Ovary (tissue), 9 donors: ENCODE data around the gene CEP57. TPM values are rescaled to one million over a fixed set of nuclear protein-coding genes. Genes with fewer than 3 reads are reported as not detected.

Experiments
- DNase-seq, 5 donors: peaks; one replicate each; pipeline ENCODE4 v3.0.0-alpha.2; 2019 to 2020
- H3K27ac ChIP-seq, 2 donors: fragments of 200-600 bp; one replicate each; pipeline versions ENCODE4 v1.5.1 to v1.8.0; 2019 to 2022
- H3K27me3 ChIP-seq: fragments of 200-600 bp; one replicate; pipeline ENCODE4 v1.8.0; 2022
- H3K36me3 ChIP-seq: fragments of 200-600 bp; sonication (generic); one replicate; pipeline ENCODE4 v1.5.1; 2019
- H3K4me1 ChIP-seq: one replicate; pipeline ENCODE4 v1.8.1; 2013; ENCODE audit warnings: mild to moderate bottlenecking, moderate library complexity; ENCODE audit not compliant: insufficient read depth
- H3K4me3 ChIP-seq: fragments of 200-600 bp; sonication (generic); one replicate; pipeline ENCODE4 v1.5.1; 2017
- H3K9me3 ChIP-seq, 2 donors: fragments of 200-600 bp in 1 of 2; sonication (generic) in 1 of 2; one replicate each; pipeline versions ENCODE4 v1.5.1 to v1.8.1; 2013 to 2019; ENCODE audit warnings: mild to moderate bottlenecking in 1 of 2, moderate library complexity in 1 of 2
- EP300 ChIP-seq: sonication (generic); formaldehyde crosslinking; IDR thresholded peaks from one replicate; pipeline ENCODE4 v1.6.1; 2017; ENCODE audit warnings: antibody characterized with exemption
- POLR2A ChIP-seq: fragments of 450-650 bp; IDR thresholded peaks from one replicate; pipeline ENCODE4 v1.6.1; 2017; ENCODE audit warnings: antibody characterized with exemption, mild to moderate bottlenecking, moderate library complexity
- WGBS, 3 donors: extraction: QIAGEN DNeasy Blood & Tissue Kit in 1 of 3; methylation state at CpG; one replicate each; pipeline versions ENCODE4 v1.1.5 to v1.1.7; 2013 to 2017; 5-methylcytosine and 5-hydroxymethylcytosine counted together
- intact Hi-C, 4 donors: fragments of 100-400 bp; cut with DNase I; formaldehyde crosslinking; loops; one replicate each; pipeline versions ENCODE4 v1.11.0 to v1.15.1; 2022 to 2023
- polyA plus RNA-seq, 2 donors: library from polyadenylated mRNA; stranded (reverse); fragments of 200-250 nt in 1 of 2; fragments of 350-450 nt in 1 of 2; fragmentation: Illumina TruSeq in 1 of 2; extraction: RNeasy Lipid Tissue Mini Kit (QIAGEN cat#74804) in 1 of 2; gene quantifications; one replicate each; pipeline ENCODE4 v1.2.3, GENCODE V29; 2013 to 2014
- total RNA-seq, 7 donors: library from RNA; depleted of rRNA in 2 of 7; stranded (reverse); fragments of >200 nt in 2 of 7; fragmentation: NEBNext Ultra II Directional in 3 of 7; extraction: Animal tissue kit (Norgen Biotek cat#: 25700) in 3 of 7; gene quantifications; one replicate each; pipeline versions ENCODE4 v1.1.0 to v1.2.4, GENCODE V29; 2016 to 2023
- TF ChIP-seq, protein P1 (sequence below), 3 donors: fragments of 450-650 bp in 2 of 3; fragments of 200-600 bp in 1 of 3; IDR thresholded peaks; one replicate each; pipeline versions ENCODE4 v1.5.1 to v1.8.0; 2016 to 2022; ENCODE audit warnings: antibody characterized with exemption in 3 of 3, mild to moderate bottlenecking in 1 of 3
- donor health status: DM: no; HTN: no; CAD: no; lungs with moderate emphysema.
- donor health status: DM: no; HTN: no; CAD: no.
- donor health status: Bipolar disorder and iron deficiency.
- donor health status: DM: yes; HTN: yes; CAD: no.
- donor health status: DM: no; HTN: no; CAD: no.
- donor health status: DM: yes; HTN: yes; CAD: no.

The CEP57 gene
- total and polyA plus RNA-seq, 9 donors, result 28.8 to 64.7 (median 45.1) TPM

DNA sequence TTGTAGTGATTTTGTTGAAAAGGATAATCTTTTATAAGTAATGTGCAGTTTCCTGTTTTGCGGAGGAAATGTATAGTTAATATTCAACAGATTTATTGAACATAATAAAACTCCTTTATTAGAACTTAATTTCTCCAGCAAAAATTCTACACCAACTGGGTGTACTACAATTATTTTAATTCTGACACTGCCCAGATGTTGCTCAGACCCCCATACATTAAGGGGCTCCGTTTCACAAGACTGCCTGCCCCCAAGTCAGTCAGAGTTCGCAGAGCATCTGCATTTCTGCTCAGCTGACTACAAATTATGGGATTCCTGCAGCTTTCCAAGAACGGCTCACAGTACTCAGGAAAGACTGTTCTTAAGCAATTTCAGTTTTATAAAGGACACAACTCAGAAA is 6.2 kb downstream of the CEP57 start:
- TF ChIP-seq EP300, result no peak
- TF ChIP-seq, protein P1, sequence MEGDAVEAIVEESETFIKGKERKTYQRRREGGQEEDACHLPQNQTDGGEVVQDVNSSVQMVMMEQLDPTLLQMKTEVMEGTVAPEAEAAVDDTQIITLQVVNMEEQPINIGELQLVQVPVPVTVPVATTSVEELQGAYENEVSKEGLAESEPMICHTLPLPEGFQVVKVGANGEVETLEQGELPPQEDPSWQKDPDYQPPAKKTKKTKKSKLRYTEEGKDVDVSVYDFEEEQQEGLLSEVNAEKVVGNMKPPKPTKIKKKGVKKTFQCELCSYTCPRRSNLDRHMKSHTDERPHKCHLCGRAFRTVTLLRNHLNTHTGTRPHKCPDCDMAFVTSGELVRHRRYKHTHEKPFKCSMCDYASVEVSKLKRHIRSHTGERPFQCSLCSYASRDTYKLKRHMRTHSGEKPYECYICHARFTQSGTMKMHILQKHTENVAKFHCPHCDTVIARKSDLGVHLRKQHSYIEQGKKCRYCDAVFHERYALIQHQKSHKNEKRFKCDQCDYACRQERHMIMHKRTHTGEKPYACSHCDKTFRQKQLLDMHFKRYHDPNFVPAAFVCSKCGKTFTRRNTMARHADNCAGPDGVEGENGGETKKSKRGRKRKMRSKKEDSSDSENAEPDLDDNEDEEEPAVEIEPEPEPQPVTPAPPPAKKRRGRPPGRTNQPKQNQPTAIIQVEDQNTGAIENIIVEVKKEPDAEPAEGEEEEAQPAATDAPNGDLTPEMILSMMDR (IDR thresholded peaks at IDR 0.05), result no peak
- no peak for TF ChIP-seq POLR2A
- H3K36me3 ChIP-seq, result no peaks in the 10 kb centered on the region
- 78 to 88% (median 88%) methylated on average over 4 of the region's 4 CpGs for WGBS, 3 donors
- H3K4me1 ChIP-seq, result peaks cover 4% of the 10 kb centered on the region
- intact Hi-C loops, result no loop called here
- H3K27me3 ChIP-seq, result no peaks in the 10 kb centered on the region
- no peak overlapping the region for H3K27ac ChIP-seq
- H3K9me3 ChIP-seq, result no peaks in the 10 kb centered on the region
- no peak overlapping the region for H3K4me3 ChIP-seq
- no peak for DNase-seq

DNA sequence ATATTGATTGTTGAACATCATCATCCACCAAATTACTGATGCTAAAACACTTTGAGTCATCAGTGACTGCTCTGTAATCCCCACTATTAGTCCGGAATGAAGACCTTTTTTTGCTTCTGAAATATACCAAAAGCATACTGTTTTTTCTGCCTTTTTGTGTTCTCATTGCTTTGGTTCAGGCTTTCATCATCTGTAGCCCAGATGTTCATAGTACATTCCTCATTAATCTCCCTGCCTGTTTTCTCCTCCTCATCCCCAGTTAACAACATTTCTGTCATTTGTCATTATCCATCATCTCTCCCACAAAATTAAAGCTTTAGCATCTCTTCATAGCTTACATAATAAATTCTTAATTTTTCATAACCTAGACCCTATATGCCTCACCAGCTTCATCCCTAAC is 9.2 kb downstream of the CEP57 start:
- Histone ChIP-seq H3K27ac (no peak overlapping the region), H3K27me3 (no peaks in the 10 kb centered on the region), H3K4me3 (no peak overlapping the region), H3K36me3 (no peaks in the 10 kb centered on the region), H3K9me3 (no peaks in the 10 kb centered on the region), H3K4me1 (no peaks in the 10 kb centered on the region)
- WGBS, 3 donors, result 84 to 95% (median 89%) methylated on average over 1 of the region's 1 CpG
- DNase-seq, result no peak
- intact Hi-C loops, result no loop called here
- TF ChIP-seq, protein P1 (IDR thresholded peaks at IDR 0.05), result no peak
- no peak for TF ChIP-seq POLR2A
- TF ChIP-seq EP300, result no peak

DNA sequence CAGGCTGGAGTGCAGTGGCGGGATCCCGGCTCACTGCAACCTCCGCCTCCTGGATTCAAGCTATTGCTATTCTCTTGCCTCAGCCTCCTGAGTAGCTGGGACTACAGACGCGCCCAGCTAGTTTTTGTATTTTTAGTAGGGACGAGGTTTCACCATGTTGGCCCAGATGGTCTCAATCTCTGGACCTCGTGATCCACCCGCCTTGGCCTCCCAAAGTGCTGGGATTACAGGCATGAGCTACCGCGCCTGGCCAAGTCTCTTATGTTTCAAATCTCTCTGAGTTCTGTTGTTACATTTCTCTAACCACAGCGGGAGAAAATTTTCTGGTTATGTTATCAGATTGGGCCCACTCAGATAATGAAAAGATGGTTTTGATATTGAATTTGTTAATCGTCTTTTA is 10.1 kb downstream of the CEP57 start:
- intact Hi-C loops, result no loop called here
- TF ChIP-seq, protein P1 (IDR thresholded peaks at IDR 0.05), result no peak
- TF ChIP-seq POLR2A (no peak), EP300 (no peak)
- 95 to 97% (median 96%) methylated on average over 12 of the region's 12 CpGs for WGBS, 3 donors
- no peaks in the 10 kb centered on the region for H3K36me3 ChIP-seq
- H3K27ac ChIP-seq, result no peak overlapping the region
- H3K4me3 ChIP-seq, result no peak overlapping the region
- no peak for DNase-seq
- no peaks in the 10 kb centered on the region for H3K27me3 ChIP-seq
- no peaks in the 10 kb centered on the region for H3K4me1 ChIP-seq
- H3K9me3 ChIP-seq, result no peaks in the 10 kb centered on the region

DNA sequence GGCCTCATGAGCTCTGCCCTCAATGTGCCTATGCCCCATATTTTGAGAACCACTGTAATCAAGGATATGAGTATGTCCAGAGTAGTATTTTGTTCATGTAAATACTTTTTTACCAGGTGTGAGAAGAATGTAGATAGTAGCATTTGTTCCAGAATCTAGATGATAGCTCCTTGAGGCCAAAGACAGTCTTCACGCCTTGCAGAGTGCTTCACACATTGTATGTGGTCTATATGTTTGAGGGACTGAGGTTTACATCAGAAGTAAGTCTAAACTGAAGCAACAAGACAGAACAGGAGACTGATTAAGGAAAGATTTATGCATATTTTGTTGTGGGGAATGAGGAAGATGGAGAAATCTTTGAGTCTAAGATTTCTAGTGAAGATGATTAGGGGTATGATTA is 12.5 kb downstream of the CEP57 start:
- Histone ChIP-seq H3K4me1 (no peaks in the 10 kb centered on the region), H3K27ac (no peak overlapping the region), H3K9me3 (no peaks in the 10 kb centered on the region), H3K36me3 (no peaks in the 10 kb centered on the region), H3K27me3 (no peaks in the 10 kb centered on the region), H3K4me3 (no peak overlapping the region)
- TF ChIP-seq POLR2A (no peak), EP300 (no peak)
- TF ChIP-seq, protein P1 (IDR thresholded peaks at IDR 0.05), result no peak
- no peak for DNase-seq
- 92 to 100% (median 99%) methylated on average over 1 of the region's 1 CpG for WGBS, 3 donors
- intact Hi-C loops, result no loop called here

DNA sequence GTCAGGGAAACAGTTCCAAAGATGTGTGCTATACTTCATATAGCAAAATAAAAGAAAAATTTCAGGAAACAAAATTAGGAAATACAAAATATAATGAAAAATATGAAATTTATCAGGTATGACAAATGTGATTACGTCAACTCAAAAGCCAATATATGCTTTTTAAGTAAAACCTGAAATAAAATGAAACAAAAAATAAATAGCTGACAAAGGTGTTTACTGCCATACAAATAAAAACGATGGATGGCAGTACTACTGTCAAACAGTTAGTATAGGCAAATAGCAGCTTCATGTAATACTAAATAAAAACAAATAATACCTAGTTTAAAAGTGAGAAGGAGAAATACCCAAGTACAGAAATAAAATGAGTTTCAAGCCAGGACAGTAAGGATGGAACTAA is 13.7 kb downstream of the CEP57 start:
- H3K9me3 ChIP-seq, result no peaks in the 10 kb centered on the region
- TF ChIP-seq EP300 (no peak), POLR2A (no peak)
- TF ChIP-seq, protein P1 (IDR thresholded peaks at IDR 0.05), result no peak
- no peaks in the 10 kb centered on the region for H3K36me3 ChIP-seq
- DNase-seq, result no peak
- no peaks in the 10 kb centered on the region for H3K27me3 ChIP-seq
- H3K27ac ChIP-seq, result no peak overlapping the region
- H3K4me3 ChIP-seq, result no peak overlapping the region
- H3K4me1 ChIP-seq, result no peaks in the 10 kb centered on the region
- WGBS, 3 donors, result 97 to 99% (median 98%) methylated on average over 2 of the region's 2 CpGs
- intact Hi-C loops, result no loop called here
